ENCODE results near the gene TEX54.
"Not testable (repeated sequence)": the region's sequence is repeated elsewhere in the genome, so short reads cannot be mapped to it uniquely, and the experiment has no call there.

The TEX54 gene

GRCh38 chr11:62839050-62839945 is 6.7 kb upstream of the TEX54 start, which contains the start of gene WDR74:
Gene WDR74, minus strand, starts transcription at chr11:62839590. Its CDS starts 20 bp downstream, at chr11:62839570.
- DNase-seq (ENCODE audit: low read depth): peak; percentile 80
- no peak for TF ChIP-seq CTCF (IDR thresholded peaks at IDR 0.05; ENCODE audit: control insufficient read depth, extremely low read depth, insufficient read depth)
- peak within 1 kb of the TSS; percentile 92 for H3K4me3 ChIP-seq (ENCODE audit: low read depth, low read length)

- TF ChIP-seq CTCF (IDR thresholded peaks at IDR 0.05; ENCODE audit: control insufficient read depth, extremely low read depth, insufficient read depth): no peak
- H3K4me3 ChIP-seq (ENCODE audit: low read depth, low read length): no peak overlapping the region
- no peak for DNase-seq (ENCODE audit: low read depth)
Measured at GRCh38 chr11:62835336-62835735, 2.7 kb upstream of the TEX54 start.

GRCh38 chr11:62831520-62832335 is 913 bp downstream of the TEX54 start, which contains the start of gene STX5:
Gene STX5, minus strand, starts transcription at chr11:62832051. Its CDS starts 808 bp downstream, at chr11:62831243.
- peak within 1 kb of the TSS; percentile 96 for H3K4me3 ChIP-seq (ENCODE audit: low read depth, low read length)
- DNase-seq (ENCODE audit: low read depth): peak; percentile 95

GRCh38 chr11:62830904-62831519 is 1.6 kb downstream of the TEX54 start:
- DNase-seq (ENCODE audit: low read depth): no peak
- H3K4me3 ChIP-seq (ENCODE audit: low read depth, low read length): peak overlapping the region; percentile 96
- TF ChIP-seq CTCF (IDR thresholded peaks at IDR 0.05; ENCODE audit: control insufficient read depth, extremely low read depth, insufficient read depth): no peak

More at GRCh38 chr11:62831520-62832335, 913 bp downstream of the TEX54 start, which contains the start of gene STX5:
- TF ChIP-seq CTCF (IDR thresholded peaks at IDR 0.05; ENCODE audit: control insufficient read depth, extremely low read depth, insufficient read depth): no peak

GRCh38 chr11:62828130-62828529 is 4.5 kb downstream of the TEX54 start:
- not testable (repeated sequence) for DNase-seq (ENCODE audit: low read depth); H3K4me3 ChIP-seq (ENCODE audit: low read depth, low read length)

- no peak for DNase-seq (ENCODE audit: low read depth)
- H3K4me3 ChIP-seq (ENCODE audit: low read depth, low read length): no peak overlapping the region
- TF ChIP-seq CTCF (IDR thresholded peaks at IDR 0.05; ENCODE audit: control insufficient read depth, extremely low read depth, insufficient read depth): no peak
Measured at GRCh38 chr11:62823677-62824076, 9.0 kb downstream of the TEX54 start.

All from LNCaP clone FGC (cell line).